ENCODE data around the gene WDFY1.

DNA sequence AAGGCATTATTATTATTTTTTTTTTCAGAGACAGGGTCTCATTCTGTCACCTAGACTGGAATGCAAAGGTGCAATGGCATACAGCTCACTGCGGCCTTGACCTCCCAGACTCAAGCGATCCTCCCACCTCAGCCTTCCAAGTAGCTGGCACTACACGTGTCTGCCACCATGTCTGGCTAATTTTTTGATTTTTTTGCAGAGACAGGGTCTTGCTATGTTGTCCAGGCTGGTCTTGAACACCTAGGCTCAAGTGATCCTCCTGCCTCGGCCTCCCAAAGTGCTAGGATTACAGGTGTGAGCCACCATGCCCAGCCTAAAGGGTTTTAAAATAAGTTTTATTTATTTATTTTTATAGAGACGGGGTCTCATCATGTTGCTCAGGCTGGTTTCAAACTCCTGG is 62.4 kb downstream of the WDFY1 start:
- TF ChIP-seq, protein P1, sequence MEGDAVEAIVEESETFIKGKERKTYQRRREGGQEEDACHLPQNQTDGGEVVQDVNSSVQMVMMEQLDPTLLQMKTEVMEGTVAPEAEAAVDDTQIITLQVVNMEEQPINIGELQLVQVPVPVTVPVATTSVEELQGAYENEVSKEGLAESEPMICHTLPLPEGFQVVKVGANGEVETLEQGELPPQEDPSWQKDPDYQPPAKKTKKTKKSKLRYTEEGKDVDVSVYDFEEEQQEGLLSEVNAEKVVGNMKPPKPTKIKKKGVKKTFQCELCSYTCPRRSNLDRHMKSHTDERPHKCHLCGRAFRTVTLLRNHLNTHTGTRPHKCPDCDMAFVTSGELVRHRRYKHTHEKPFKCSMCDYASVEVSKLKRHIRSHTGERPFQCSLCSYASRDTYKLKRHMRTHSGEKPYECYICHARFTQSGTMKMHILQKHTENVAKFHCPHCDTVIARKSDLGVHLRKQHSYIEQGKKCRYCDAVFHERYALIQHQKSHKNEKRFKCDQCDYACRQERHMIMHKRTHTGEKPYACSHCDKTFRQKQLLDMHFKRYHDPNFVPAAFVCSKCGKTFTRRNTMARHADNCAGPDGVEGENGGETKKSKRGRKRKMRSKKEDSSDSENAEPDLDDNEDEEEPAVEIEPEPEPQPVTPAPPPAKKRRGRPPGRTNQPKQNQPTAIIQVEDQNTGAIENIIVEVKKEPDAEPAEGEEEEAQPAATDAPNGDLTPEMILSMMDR (IDR thresholded peaks at IDR 0.05), result no peak
- TF ChIP-seq EP300 (IDR thresholded peaks at IDR 0.05) (no peak), POLR2A (IDR thresholded peaks at IDR 0.05) (no peak)
